ENCODE measurements around the gene FAM117B.

The FAM117B gene

DNA sequence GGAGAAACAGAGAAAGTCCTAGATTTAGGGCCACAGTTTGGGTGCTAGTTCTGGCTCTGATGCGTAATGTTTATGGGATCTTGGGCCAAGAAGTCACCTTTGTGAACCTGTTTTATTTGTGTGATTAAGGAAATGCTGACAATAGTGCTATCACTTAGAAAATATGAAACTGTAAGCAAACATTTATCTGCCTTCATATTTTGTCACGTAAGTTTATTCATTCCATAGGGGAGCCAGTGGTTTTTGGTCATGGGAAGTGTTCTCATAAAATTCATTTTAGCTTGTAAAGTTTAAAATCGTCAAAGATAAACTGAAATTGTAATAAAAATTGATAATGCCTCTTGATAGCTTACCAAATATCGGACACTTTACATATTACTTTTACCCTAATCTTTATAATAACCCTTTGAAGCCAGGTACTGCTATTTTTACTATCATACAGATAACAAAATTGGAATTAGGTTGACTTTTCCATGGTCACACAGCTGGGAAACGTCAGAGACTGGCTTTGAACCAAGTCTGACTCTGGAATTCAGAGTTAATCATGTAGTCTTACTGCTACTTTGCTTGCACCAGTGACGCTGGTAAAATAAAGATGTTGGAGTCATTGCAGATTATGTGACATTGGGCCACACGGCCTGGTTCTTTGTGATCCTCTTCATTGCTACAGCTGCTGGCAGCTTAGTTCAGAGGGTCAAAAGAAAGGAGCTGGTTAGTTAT lies 137.1 kb downstream of the FAM117B start:
- Histone ChIP-seq H3K36me3 (0 out of 2 replicates have a peak, but pooled peaks cover 2% of the 10 kb centered on the region), H3K27ac (no peak overlapping the region), H3K9me3 (ENCODE audit: severe bottlenecking) (no peaks in the 10 kb centered on the region), H3K27me3 (ENCODE audit: insufficient read depth, low read depth, severe bottlenecking) (no peaks in the 10 kb centered on the region), H3K4me3 (ENCODE audit: low read depth, low read length) (no peak overlapping the region)
- DNase-seq: no peak
- TF ChIP-seq, protein P1, sequence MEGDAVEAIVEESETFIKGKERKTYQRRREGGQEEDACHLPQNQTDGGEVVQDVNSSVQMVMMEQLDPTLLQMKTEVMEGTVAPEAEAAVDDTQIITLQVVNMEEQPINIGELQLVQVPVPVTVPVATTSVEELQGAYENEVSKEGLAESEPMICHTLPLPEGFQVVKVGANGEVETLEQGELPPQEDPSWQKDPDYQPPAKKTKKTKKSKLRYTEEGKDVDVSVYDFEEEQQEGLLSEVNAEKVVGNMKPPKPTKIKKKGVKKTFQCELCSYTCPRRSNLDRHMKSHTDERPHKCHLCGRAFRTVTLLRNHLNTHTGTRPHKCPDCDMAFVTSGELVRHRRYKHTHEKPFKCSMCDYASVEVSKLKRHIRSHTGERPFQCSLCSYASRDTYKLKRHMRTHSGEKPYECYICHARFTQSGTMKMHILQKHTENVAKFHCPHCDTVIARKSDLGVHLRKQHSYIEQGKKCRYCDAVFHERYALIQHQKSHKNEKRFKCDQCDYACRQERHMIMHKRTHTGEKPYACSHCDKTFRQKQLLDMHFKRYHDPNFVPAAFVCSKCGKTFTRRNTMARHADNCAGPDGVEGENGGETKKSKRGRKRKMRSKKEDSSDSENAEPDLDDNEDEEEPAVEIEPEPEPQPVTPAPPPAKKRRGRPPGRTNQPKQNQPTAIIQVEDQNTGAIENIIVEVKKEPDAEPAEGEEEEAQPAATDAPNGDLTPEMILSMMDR (IDR thresholded peaks at IDR 0.05; ENCODE audit: low read depth, low read length): no peak

DNA sequence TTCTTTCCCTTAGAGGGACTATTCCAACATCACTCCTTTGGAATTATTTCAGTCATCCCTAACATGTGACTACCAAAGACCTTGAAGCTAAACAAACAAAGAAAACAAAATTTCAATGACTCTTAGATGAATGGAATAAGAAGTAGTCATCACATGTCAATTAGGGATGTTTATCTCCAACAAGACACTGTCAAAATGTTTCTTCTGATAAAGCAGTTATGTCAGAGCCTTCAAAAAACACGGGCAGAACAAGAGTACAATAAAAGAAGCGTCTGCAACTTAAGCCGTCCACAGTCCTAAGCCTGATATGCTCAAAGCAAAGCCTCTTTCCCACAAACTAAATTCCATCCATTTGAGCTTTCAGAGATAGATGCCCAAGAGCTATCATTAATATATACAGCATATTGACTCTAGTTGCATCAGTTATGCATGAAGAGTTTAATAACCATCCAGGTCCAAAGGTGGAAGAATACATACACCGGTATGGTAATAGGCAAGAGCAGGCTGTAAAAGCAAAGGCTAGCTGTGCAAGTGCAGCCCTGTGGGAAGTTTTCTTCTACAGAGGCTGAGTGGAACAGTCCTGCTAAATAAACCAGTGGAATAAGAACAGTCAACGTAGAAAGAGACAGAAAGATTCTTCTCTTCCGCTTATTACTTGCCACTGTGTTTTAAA lies 138.7 kb downstream of the FAM117B start:
- Histone ChIP-seq H3K36me3 (peaks cover 10% of the 10 kb centered on the region), H3K27ac (no peak overlapping the region), H3K9me3 (ENCODE audit: severe bottlenecking) (no peaks in the 10 kb centered on the region)

DNA sequence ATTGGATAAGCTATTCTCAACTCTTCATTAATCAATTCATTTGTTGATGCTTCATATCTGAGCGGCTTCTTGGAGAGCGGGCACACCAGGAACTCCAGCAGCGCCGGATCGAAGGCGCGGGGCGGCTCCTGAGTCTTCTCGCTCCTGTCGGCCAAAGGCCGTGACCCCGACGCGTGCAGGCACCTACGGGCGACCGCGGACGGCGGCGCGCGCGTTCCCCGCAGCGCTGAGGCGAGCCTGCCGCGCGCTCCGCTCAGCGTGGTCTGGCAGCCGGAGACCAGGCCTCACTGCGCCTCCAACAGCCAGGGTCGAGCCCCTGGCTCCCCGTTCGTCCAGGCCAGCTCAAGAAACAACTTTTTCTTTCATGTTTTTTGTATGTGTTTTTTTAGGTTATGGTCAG lies 139.3 kb downstream of the FAM117B start:
- TF ChIP-seq, protein P1 (IDR thresholded peaks at IDR 0.05; ENCODE audit: low read depth, low read length): no peak
- Histone ChIP-seq H3K9me3 (ENCODE audit: severe bottlenecking) (no peaks in the 10 kb centered on the region), H3K27ac (no peak overlapping the region), H3K36me3 (peaks cover 11% of the 10 kb centered on the region), H3K27me3 (ENCODE audit: insufficient read depth, low read depth, severe bottlenecking) (no peaks in the 10 kb centered on the region), H3K4me3 (ENCODE audit: low read depth, low read length) (no peak overlapping the region)
- DNase-seq: no peak

More for the DNA sequence above, 138.7 kb downstream of the FAM117B start:
- no peaks in the 10 kb centered on the region for H3K27me3 ChIP-seq (ENCODE audit: insufficient read depth, low read depth, severe bottlenecking)
- no peak overlapping the region for H3K4me3 ChIP-seq (ENCODE audit: low read depth, low read length)
- TF ChIP-seq, protein P1 (IDR thresholded peaks at IDR 0.05; ENCODE audit: low read depth, low read length): no peak
- no peak for DNase-seq

DNA sequence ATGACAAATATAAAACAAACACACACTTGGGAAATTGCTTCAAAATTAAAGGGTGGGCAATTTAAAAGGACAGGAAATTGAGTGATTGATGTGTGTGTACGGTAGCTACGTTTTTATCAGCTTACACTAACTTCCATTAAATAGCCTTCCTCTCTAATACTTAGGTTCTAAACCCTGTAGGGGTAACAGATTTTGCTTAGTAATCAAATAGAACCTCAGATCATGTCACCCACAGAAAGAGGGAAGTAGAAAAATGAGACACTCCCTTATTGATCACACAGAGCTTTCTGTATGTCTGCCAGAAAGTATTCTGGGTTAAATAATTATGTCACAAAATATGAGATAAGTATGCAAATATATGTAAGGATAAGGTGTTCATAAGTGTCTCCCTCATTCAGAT lies 143.4 kb downstream of the FAM117B start:
- TF ChIP-seq, protein P1 (IDR thresholded peaks at IDR 0.05; ENCODE audit: low read depth, low read length): no peak
- Histone ChIP-seq H3K27ac (no peak overlapping the region), H3K36me3 (peaks cover 9% of the 10 kb centered on the region), H3K9me3 (ENCODE audit: severe bottlenecking) (no peaks in the 10 kb centered on the region), H3K27me3 (ENCODE audit: insufficient read depth, low read depth, severe bottlenecking) (no peaks in the 10 kb centered on the region), H3K4me3 (ENCODE audit: low read depth, low read length) (no peak overlapping the region)
- DNase-seq: no peak

DNA sequence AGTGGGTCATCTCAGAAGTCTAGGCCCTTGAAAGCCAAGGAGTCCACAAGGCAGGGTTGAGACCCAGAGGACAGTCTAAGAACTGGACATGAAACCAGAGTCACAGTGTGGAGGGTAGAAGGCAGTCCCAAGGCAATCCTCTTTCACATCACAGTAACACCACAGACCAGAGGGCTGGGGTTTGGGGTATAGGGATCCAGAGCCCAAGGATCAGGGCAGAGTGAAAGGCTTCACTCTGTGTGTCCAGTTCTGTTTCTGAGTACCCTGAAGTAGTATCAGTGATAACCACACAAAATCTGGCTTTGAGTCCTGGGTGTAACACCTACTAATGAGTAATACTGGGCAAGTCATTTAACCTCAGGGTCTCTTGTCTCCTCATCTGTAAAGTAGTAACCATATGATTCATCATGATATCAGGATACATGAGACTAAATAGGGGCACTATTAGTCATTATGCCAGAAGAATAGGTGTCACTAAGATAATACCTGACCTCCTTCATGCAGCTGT lies 145.8 kb downstream of the FAM117B start:
- H3K4me3 ChIP-seq (ENCODE audit: low read depth, low read length): no peak overlapping the region
- peaks cover 9% of the 10 kb centered on the region for H3K36me3 ChIP-seq
- DNase-seq: no peak

More for the DNA sequence above, 145.8 kb downstream of the FAM117B start:
- no peaks in the 10 kb centered on the region for H3K27me3 ChIP-seq (ENCODE audit: insufficient read depth, low read depth, severe bottlenecking)
- H3K9me3 ChIP-seq (ENCODE audit: severe bottlenecking): no peaks in the 10 kb centered on the region
- TF ChIP-seq, protein P1 (IDR thresholded peaks at IDR 0.05; ENCODE audit: low read depth, low read length): no peak
- no peak overlapping the region for H3K27ac ChIP-seq
